ENCODE measurements around the gene TLL1. TPM values are rescaled to one million over a fixed set of nuclear protein-coding genes. Genes with fewer than 3 reads are reported as not detected.

Gene TLL1
- total RNA-seq, 1 experiment from 2014 or later = not detected

DNA sequence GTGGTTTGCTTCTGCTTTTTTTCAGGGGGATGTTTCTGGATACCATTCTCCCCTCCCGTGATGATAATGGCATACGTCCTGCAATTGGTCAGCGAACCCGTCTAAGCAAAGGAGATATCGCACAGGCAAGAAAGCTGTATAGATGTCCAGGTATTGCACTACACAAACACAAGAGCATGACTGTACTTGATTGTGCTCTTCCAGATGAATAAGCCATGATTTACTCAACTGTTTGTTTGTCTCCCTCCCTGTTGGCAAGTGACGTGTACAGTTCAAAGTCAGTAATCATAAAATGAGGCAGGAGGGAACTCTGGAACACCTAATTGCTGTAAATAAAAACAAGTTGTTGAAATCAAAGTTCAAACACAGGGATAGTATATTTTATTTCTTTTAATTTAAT lies 141.4 kb downstream of the TLL1 start:
- Mint-ChIP-seq H3K9me3 (peaks cover 0 to 2% of the 10 kb centered on the region in 2 experiments; a peak in 1 of 5 replicates), H3K4me1 (no peaks in the 10 kb centered on the region), H3K36me3 (ENCODE audit: insufficient read depth in 1 of 3, low read depth in 3 of 3) (peaks cover 0 to 2% (median 0%) of the 10 kb centered on the region in 3 experiments; a peak in 1 of 7 replicates), H3K27ac (no peak overlapping the region), H3K4me3 (no peak overlapping the region), H3K27me3 (ENCODE audit: low read depth) (no peaks in the 10 kb centered on the region)
- Histone ChIP-seq H4K5ac (ENCODE audit: insufficient read length, low read depth, low read length) (no peak overlapping the region), H2AFZ (ENCODE audit: low read length) (no peak overlapping the region), H3K27ac (ENCODE audit: insufficient read length, low read depth, low read length) (no peak overlapping the region), H2AK5ac (ENCODE audit: insufficient read length, low read length) (no peak overlapping the region), H3K4ac (ENCODE audit: low read depth, low read length) (no peak overlapping the region), H3K23ac (ENCODE audit: insufficient read length, low read depth, low read length) (no peak overlapping the region), H2BK15ac (ENCODE audit: low read depth, low read length) (no peak overlapping the region), H4K20me1 (ENCODE audit: control insufficient read depth, insufficient read depth, insufficient read length) (no peaks in the 10 kb centered on the region), H3K4me1 (ENCODE audit: insufficient read depth, low read length) (no peaks in the 10 kb centered on the region), H3K27me3 (ENCODE audit: insufficient read depth, low read length) (no peaks in the 10 kb centered on the region), H3K14ac (ENCODE audit: insufficient read depth, low read length) (no peak overlapping the region), H2BK120ac (ENCODE audit: low read depth, low read length, poor library complexity, severe bottlenecking) (no peak overlapping the region), H3T11ph (ENCODE audit: low read length) (no peak overlapping the region), H3K56ac (ENCODE audit: insufficient read length, low read depth, low read length) (no peak overlapping the region), H4K91ac (ENCODE audit: insufficient read length, low read depth, low read length) (no peak overlapping the region), H2BK20ac (ENCODE audit: low read depth, low read length, poor library complexity, severe bottlenecking) (no peak overlapping the region), H3K18ac (ENCODE audit: insufficient read length, low read depth, low read length) (no peak overlapping the region), H3K9ac (ENCODE audit: extremely low read depth, insufficient read length, low read length) (no peak overlapping the region), H4K8ac (replicated peaks; ENCODE audit: insufficient read length, low read depth, low read length) (no peak overlapping the region), H2BK12ac (ENCODE audit: insufficient read length, low read depth, low read length) (no peak overlapping the region), H3K23me2 (ENCODE audit: insufficient read length, low read depth, low read length, poor library complexity, severe bottlenecking) (no peaks in the 10 kb centered on the region), H3K79me1 (ENCODE audit: insufficient read depth, low read depth, low read length, poor library complexity, severe bottlenecking) (no peaks in the 10 kb centered on the region), H3K9me3 (ENCODE audit: control insufficient read depth, low read depth, low read length) (no peaks in the 10 kb centered on the region), H3K79me2 (ENCODE audit: insufficient read depth, low read length) (no peaks in the 10 kb centered on the region), H3K4me2 (ENCODE audit: insufficient read depth, insufficient read length, low read length) (no peak overlapping the region), H2BK5ac (ENCODE audit: insufficient read length, low read length) (no peak overlapping the region)
- TF ChIP-seq, protein P1, sequence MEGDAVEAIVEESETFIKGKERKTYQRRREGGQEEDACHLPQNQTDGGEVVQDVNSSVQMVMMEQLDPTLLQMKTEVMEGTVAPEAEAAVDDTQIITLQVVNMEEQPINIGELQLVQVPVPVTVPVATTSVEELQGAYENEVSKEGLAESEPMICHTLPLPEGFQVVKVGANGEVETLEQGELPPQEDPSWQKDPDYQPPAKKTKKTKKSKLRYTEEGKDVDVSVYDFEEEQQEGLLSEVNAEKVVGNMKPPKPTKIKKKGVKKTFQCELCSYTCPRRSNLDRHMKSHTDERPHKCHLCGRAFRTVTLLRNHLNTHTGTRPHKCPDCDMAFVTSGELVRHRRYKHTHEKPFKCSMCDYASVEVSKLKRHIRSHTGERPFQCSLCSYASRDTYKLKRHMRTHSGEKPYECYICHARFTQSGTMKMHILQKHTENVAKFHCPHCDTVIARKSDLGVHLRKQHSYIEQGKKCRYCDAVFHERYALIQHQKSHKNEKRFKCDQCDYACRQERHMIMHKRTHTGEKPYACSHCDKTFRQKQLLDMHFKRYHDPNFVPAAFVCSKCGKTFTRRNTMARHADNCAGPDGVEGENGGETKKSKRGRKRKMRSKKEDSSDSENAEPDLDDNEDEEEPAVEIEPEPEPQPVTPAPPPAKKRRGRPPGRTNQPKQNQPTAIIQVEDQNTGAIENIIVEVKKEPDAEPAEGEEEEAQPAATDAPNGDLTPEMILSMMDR (conservative IDR thresholded peaks at IDR 0.05) = no peak
- WGBS (ENCODE audit: extremely low coverage, insufficient read length, low lambda C conversion rate) = no CpG with 5 or more reads among the region's 6 CpGs
- no peak for DNase-seq
